GM12878 (cell line): Measurements from ENCODE around the gene BSN. TPM values are rescaled to one million over a fixed set of nuclear protein-coding genes. Genes with fewer than 3 reads are reported as not detected.

Experiments used
- ATAC-seq: fragments of 200-7000 bp; cut with Tn5 transposase; 3 replicates; pipeline ENCODE4 v1.9.1; 2020; ENCODE audit warnings: mild to moderate bottlenecking, moderate library complexity
- BruUV-seq: library from RNA; stranded (reverse); fragments of 400-500 nt; replicated peaks from 2 replicates; lab custom pipeline; 2021; lab: Mats Ljungman, UMichigan
- CTCF ChIA-PET: fragments of 300-600 bp; sonication (Branson Sonifier 250); formaldehyde crosslinking; extraction: SDS; loops from one replicate; lab custom pipeline; 2021; ENCODE audit warnings: inconsistent platforms; lab: Yijun Ruan, JAX
- POLR2A ChIA-PET: fragments of 350-600 bp; formaldehyde crosslinking; extraction: SDS; loops from one replicate; lab custom pipeline; 2021; ENCODE audit warnings: inconsistent platforms; lab: Charles Lee
- RAD21 ChIA-PET: fragments of 300-600 bp; sonication (Branson Sonifier 250); formaldehyde crosslinking; loops from one replicate; lab custom pipeline; 2023; ENCODE audit warnings: antibody characterized with exemption; ENCODE audit not compliant: unreplicated experiment; lab: Charles Lee
- SMC1A ChIA-PET: fragments of 300-600 bp; sonication (Branson Sonifier 250); formaldehyde crosslinking; loops from one replicate; lab custom pipeline; 2023; ENCODE audit not compliant: unreplicated experiment, uncharacterized antibody; lab: Charles Lee
- DNase-seq: peaks from one replicate; pipeline ENCODE4 v3.0.0-alpha.2; 2011; ENCODE audit warnings: low read depth, low spot score
- FAIRE-seq: peaks from 3 replicates; lab custom pipeline; 2011; peaks lifted over from hg19 to GRCh38; lab: Jason Lieb, UNC
- H2AFZ ChIP-seq: 2 replicates; pipeline ENCODE4 v1.6.0; 2011; ENCODE audit warnings: low read depth, low read length, control low read depth; ENCODE audit not compliant: control insufficient read depth
- H3K27ac ChIP-seq: 2 replicates; pipeline ENCODE4 v1.5.1; 2011; ENCODE audit warnings: control low read depth; ENCODE audit not compliant: control insufficient read depth, insufficient read depth
- H3K27me3 ChIP-seq, 2 experiments: replicated peaks in 1 of 2; 2 replicates each; pipeline versions ENCODE4 v1.6.0 to v1.6.1; 2011; ENCODE audit warnings: low read length in 1 of 2; ENCODE audit not compliant: control insufficient read depth in 2 of 2, insufficient read depth in 2 of 2
- H3K36me3 ChIP-seq, 2 experiments: 2 replicates each; pipeline ENCODE4 v1.5.1; 2011; ENCODE audit warnings: low read length in 1 of 2; ENCODE audit not compliant: control insufficient read depth in 2 of 2, insufficient read depth in 2 of 2
- H3K4me1 ChIP-seq: 2 replicates; pipeline ENCODE4 v1.6.1; 2011; ENCODE audit warnings: mild to moderate bottlenecking, low read length, moderate library complexity, mixed read lengths; ENCODE audit not compliant: control insufficient read depth, insufficient read depth
- H3K4me2 ChIP-seq: 2 replicates; pipeline ENCODE4 v1.6.0; 2011; ENCODE audit warnings: control low read depth; ENCODE audit not compliant: control insufficient read depth, insufficient read depth
- H3K4me3 ChIP-seq: fragments of 200-600 bp; sonication (generic); 2 replicates; pipeline ENCODE4 v1.5.1; 2016
- H3K79me2 ChIP-seq: 2 replicates; pipeline ENCODE4 v1.6.0; 2011; ENCODE audit warnings: low read length; ENCODE audit not compliant: control insufficient read depth, insufficient read depth
- H3K9ac ChIP-seq: 2 replicates; pipeline ENCODE4 v1.8.0; 2011; ENCODE audit warnings: low read length, control low read depth, mixed read lengths; ENCODE audit not compliant: control insufficient read depth, insufficient read depth
- H3K9me3 ChIP-seq: replicated peaks from 3 replicates; pipeline ENCODE4 v1.5.1; 2011; ENCODE audit warnings: mild to moderate bottlenecking, low read length; ENCODE audit not compliant: control insufficient read depth, insufficient read depth
- H4K20me1 ChIP-seq: 2 replicates; pipeline ENCODE4 v1.6.0; 2011; ENCODE audit not compliant: control insufficient read depth, insufficient read depth
- CREB1 ChIP-seq: IDR thresholded peaks from 2 replicates; pipeline ENCODE4 v1.6.1; 2012; ENCODE audit warnings: low read depth, mild to moderate bottlenecking, inconsistent platforms
- HDAC6 ChIP-seq: fragments of 200-600 bp; sonication (generic); IDR thresholded peaks from one replicate; pipeline ENCODE4 v1.8.0; 2017; ENCODE audit warnings: antibody characterized with exemption; ENCODE audit not compliant: unreplicated experiment
- KAT2A ChIP-seq: conservative IDR thresholded peaks from 2 replicates; pipeline ENCODE4 v1.6.1; 2011; ENCODE audit warnings: low read depth, low read length; ENCODE audit not compliant: control insufficient read depth
- POLR2A ChIP-seq: IDR thresholded peaks from 2 replicates; pipeline ENCODE4 v1.6.1; 2011; ENCODE audit warnings: low read depth, mild to moderate bottlenecking, low read length
- RAD21 ChIP-seq: IDR thresholded peaks from 2 replicates; pipeline ENCODE4 v1.6.1; 2011; ENCODE audit warnings: mild to moderate bottlenecking, low read depth, low read length, moderate library complexity; ENCODE audit not compliant: insufficient read depth
- RBBP5 ChIP-seq: fragments of 200-600 bp; sonication (generic); conservative IDR thresholded peaks from 2 replicates; pipeline ENCODE4 v1.6.1; 2016
- SIN3A ChIP-seq: IDR thresholded peaks from 2 replicates; pipeline ENCODE4 v1.6.1; 2012; ENCODE audit warnings: low read depth, low read length, improper control_type of control experiment
- STAT1 ChIP-seq: fragments of 450-650 bp; conservative IDR thresholded peaks from 2 replicates; pipeline ENCODE4 v1.6.1; 2014; ENCODE audit warnings: antibody characterized with exemption, mild to moderate bottlenecking
- WRNIP1 ChIP-seq: IDR thresholded peaks from 2 replicates; pipeline ENCODE4 v1.6.1; 2011; ENCODE audit warnings: low read depth, low read length, improper control_type of control experiment, borderline replicate concordance
- ZNF622 ChIP-seq: fragments of 450-650 bp; IDR thresholded peaks from 2 replicates; pipeline ENCODE4 v1.6.1; 2017; ENCODE audit warnings: mild to moderate bottlenecking, inconsistent platforms
- WGBS: methylation state at CpG from one replicate; pipeline ENCODE4 v1.1.6; 2016; ENCODE audit warnings: low lambda C conversion rate; ENCODE audit not compliant: insufficient replicate concordance, insufficient coverage; ENCODE audit errors: missing lambda C conversion rate; 5-methylcytosine and 5-hydroxymethylcytosine counted together
- in situ Hi-C: fragments of 300-500 bp; cut with MboI; formaldehyde crosslinking; loops from 9 replicates; pipeline ENCODE4 v1.14.3; 2018; ENCODE audit warnings: mixed read lengths
- intact Hi-C: fragments of 100-400 bp; cut with micrococcal nuclease; formaldehyde crosslinking; loops from one replicate; pipeline ENCODE4 v1.14.2; 2022; ENCODE audit not compliant: unreplicated experiment
- polyA plus RNA-seq, 11 experiments: library from polyadenylated mRNA; depleted of rRNA in 4 of 11; unstranded in 6 of 11; stranded (reverse) in 5 of 11; fragments of >200 nt; fragmentation: Nextera tagmentation in 4 of 11; fragmentation: Illumina TruSeq in 1 of 11; extraction: Ambion mirVana in 4 of 11; extraction: Trizol in 1 of 11; gene quantifications; 1 replicate in 1 of 11; 2 replicates in 10 of 11; pipeline versions ENCODE4 v1.2.1 to v1.2.3, GENCODE V29; 2011 to 2016; ENCODE audit warnings: inconsistent platforms in 2 of 11, missing spikeins in 2 of 11, low read depth in 1 of 11
- total RNA-seq, 4 experiments: library from RNA; depleted of rRNA in 3 of 4; stranded (reverse); fragments of >200 nt in 3 of 4; fragmentation: Illumina TruSeq in 1 of 4; extraction: Trizol in 1 of 4; gene quantifications; 2 replicates each; pipeline versions ENCODE4 v1.2.1 to v1.2.3, GENCODE V29; 2013 to 2021
- TF ChIP-seq, protein P1 (sequence below): IDR thresholded peaks from 2 replicates; pipeline ENCODE4 v1.6.1; 2012; ENCODE audit warnings: low read length, inconsistent platforms
- TF ChIP-seq, protein P2 (sequence below): fragments of 450-650 bp; IDR thresholded peaks from 2 replicates; pipeline ENCODE4 v1.6.1; 2017; ENCODE audit warnings: mild to moderate bottlenecking, low read depth, inconsistent platforms; ENCODE audit not compliant: poor library complexity, severe bottlenecking

The BSN gene
- total and polyA plus RNA-seq, 10 of the 15 experiments (the other 5 are each of a cell fraction or from before 2014, with no cell fraction given) = under 0.01 to 0.19 (median 0.05) TPM; not detected in 1

DNA sequence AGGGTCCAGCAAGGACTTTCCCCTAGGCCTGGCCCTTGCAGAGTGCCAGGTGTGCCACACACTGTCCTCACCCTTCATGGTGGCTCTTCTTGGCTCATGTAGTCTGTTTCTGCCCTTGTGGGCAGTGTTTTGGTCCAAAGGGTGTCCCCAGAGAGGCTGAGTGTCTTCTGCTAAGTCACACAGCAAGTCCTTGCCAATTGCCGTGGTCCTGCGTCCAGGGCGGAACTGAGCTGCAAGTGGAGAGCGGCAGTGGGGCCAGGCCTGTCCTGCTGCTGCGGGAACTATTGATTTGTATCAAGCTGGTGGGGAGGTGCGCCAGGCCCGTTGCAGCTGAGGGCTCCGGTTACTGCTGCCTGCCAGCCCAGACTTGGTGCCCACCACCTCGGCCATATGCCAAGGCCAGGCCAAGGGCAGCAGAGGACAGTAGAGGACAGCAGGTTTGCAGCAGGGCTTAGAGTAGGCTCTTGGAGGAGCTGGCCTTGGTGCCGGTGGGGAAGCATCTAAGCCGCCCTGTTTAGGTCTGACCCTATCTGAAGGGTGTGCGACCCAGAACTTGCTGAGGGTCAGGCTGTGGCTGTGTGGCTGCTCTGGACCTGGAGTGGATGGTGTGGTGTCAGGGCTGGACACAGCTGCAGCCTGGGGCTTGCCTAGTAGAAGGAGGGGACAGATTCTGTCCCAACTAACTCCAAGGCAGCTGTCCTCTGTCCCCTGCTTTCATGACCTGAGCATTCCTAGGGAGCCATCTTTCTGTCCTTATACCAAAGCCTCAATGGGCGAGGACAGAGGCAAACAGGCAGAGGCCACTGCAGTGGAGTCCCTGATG is 160.7 kb downstream of the BSN start:
- Histone ChIP-seq H3K4me2 (no peak overlapping the region), H3K27me3 (no peaks in the 10 kb centered on the region), H3K9ac (no peak overlapping the region), H2AFZ (no peak overlapping the region), H3K9me3 (no peaks in the 10 kb centered on the region; the same call in 2 of the 3 replicates), H3K4me3 (no peak overlapping the region), H3K4me1 (peaks cover 6% of the 10 kb centered on the region), H4K20me1 (no peaks in the 10 kb centered on the region), H3K79me2 (no peaks in the 10 kb centered on the region), H3K36me3 (no peaks in the 10 kb centered on the region; a peak in 2 of 4 replicates), H3K27ac (no peak overlapping the region)
- POLR2A ChIA-PET = no interaction called here
- RAD21 ChIA-PET = no interaction called here
- TF ChIP-seq, protein P1, sequence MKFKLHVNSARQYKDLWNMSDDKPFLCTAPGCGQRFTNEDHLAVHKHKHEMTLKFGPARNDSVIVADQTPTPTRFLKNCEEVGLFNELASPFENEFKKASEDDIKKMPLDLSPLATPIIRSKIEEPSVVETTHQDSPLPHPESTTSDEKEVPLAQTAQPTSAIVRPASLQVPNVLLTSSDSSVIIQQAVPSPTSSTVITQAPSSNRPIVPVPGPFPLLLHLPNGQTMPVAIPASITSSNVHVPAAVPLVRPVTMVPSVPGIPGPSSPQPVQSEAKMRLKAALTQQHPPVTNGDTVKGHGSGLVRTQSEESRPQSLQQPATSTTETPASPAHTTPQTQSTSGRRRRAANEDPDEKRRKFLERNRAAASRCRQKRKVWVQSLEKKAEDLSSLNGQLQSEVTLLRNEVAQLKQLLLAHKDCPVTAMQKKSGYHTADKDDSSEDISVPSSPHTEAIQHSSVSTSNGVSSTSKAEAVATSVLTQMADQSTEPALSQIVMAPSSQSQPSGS = no peak
- TF ChIP-seq POLR2A (peak; percentile 7; the same call in 1 of the 2 replicates), SIN3A (no peak)
- DNase-seq = no peak
- FAIRE-seq = no peak
- in situ Hi-C loops (no loop called here), intact Hi-C loops (no loop called here)
- 76% methylated on average over 13 of the region's 13 CpGs for WGBS
- CTCF ChIA-PET = no interaction called here
- SMC1A ChIA-PET = no interaction called here
- ATAC-seq = no peak
- no TSS peak for BruUV-seq

- H3K79me2 ChIP-seq = no peaks in the 10 kb centered on the region
- ChIA-PET POLR2A (no interaction called here), RAD21 (no interaction called here), CTCF (no interaction called here), SMC1A (no interaction called here)
- H3K4me3 ChIP-seq = no peak overlapping the region
- 87% methylated on average over 13 of the region's 13 CpGs for WGBS
- H3K4me1 ChIP-seq = peaks cover 6% of the 10 kb centered on the region
- no peak overlapping the region for H3K9ac ChIP-seq
- H2AFZ ChIP-seq = no peak overlapping the region
- ATAC-seq = no peak
- H3K4me2 ChIP-seq = no peak overlapping the region
- no peaks in the 10 kb centered on the region; the same call in 2 of the 3 replicates for H3K9me3 ChIP-seq
- BruUV-seq = no TSS peak
- in situ Hi-C loops = no loop called here
- no peak overlapping the region for H3K27ac ChIP-seq
- intact Hi-C loops = no loop called here
- H3K36me3 ChIP-seq = peaks cover 0 to 2% of the 10 kb centered on the region in 2 experiments; a peak in 2 of 4 replicates
- no peaks in the 10 kb centered on the region for H3K27me3 ChIP-seq
- DNase-seq = no peak
- H4K20me1 ChIP-seq = no peaks in the 10 kb centered on the region
- no peak for FAIRE-seq
- no peak for TF ChIP-seq HDAC6
- no peak for TF ChIP-seq ZNF622
- no peak for TF ChIP-seq STAT1
- no peak for TF ChIP-seq RBBP5
- TF ChIP-seq WRNIP1 = no peak
- TF ChIP-seq, protein P2, sequence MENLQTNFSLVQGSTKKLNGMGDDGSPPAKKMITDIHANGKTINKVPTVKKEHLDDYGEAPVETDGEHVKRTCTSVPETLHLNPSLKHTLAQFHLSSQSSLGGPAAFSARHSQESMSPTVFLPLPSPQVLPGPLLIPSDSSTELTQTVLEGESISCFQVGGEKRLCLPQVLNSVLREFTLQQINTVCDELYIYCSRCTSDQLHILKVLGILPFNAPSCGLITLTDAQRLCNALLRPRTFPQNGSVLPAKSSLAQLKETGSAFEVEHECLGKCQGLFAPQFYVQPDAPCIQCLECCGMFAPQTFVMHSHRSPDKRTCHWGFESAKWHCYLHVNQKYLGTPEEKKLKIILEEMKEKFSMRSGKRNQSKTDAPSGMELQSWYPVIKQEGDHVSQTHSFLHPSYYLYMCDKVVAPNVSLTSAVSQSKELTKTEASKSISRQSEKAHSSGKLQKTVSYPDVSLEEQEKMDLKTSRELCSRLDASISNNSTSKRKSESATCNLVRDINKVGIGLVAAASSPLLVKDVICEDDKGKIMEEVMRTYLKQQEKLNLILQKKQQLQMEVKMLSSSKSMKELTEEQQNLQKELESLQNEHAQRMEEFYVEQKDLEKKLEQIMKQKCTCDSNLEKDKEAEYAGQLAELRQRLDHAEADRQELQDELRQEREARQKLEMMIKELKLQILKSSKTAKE = no peak
- TF ChIP-seq KAT2A = no peak
- TF ChIP-seq RAD21 = no peak
- TF ChIP-seq CREB1 = no peak
These were observed 161.4 kb downstream of the BSN start for GRCh38 chr3:49715611-49716121.
